ENCODE data around the gene CLIC3. TPM values are rescaled to one million over a fixed set of nuclear protein-coding genes. Genes with fewer than 3 reads are reported as not detected.

The CLIC3 gene
- total RNA-seq, 2 experiments from 2014 or later, result 2.1 to 2.8 TPM

DNA sequence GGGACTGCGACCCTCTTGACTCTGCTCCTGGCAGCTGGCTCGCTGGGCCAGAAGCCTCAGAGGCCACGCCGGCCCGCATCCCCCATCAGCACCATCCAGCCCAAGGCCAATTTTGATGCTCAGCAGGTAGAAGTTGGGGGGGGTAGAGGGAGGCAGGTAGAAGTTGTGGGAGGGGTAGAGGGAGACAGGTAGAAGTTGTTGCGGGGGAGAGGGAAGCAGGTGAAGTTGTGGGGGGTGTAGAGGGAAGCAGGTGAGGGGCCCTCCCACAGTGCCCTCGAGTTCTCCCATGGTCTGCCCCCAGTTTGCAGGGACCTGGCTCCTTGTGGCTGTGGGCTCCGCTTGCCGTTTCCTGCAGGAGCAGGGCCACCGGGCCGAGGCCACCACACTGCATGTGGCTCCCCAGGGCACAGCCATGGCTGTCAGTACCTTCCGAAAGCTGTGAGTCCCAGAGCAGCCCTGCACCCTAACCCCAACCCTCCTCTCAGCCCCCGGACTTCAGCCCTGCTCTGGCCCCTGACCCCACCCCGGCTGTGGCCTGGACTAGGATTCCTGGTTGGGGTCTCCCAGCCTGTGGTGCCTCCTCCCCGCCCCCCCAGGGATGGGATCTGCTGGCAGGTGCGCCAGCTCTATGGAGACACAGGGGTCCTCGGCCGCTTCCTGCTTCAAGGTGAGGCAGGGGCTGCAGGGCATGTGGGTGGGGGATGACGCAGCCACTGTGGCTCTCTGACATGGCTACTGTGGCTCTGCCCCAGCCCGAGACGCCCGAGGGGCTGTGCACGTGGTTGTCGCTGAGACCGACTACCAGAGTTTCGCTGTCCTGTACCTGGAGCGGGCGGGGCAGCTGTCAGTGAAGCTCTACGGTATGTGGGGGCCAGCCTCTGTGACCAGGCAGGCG, 50.8 kb downstream of the CLIC3 start:
- Mint-ChIP-seq H3K4me3 (peak overlapping the region; percentile 78), H3K4me1 (ENCODE audit: low read depth) (peaks cover 10% of the 10 kb centered on the region), H3K9me3 (no peaks in the 10 kb centered on the region), H3K27ac (peak overlapping the region; percentile 59), H3K27me3 (no peaks in the 10 kb centered on the region), H3K36me3 (ENCODE audit: low read depth) (peaks cover 16% of the 10 kb centered on the region)
- H3K36me3 ChIP-seq (ENCODE audit: insufficient read depth, low read length), result peaks cover 26% of the 10 kb centered on the region
- H3K4me1 ChIP-seq (ENCODE audit: insufficient read depth, low read length), result peaks cover 55% of the 10 kb centered on the region
- TF ChIP-seq CTCF (IDR thresholded peaks at IDR 0.05), result no peak
- intact Hi-C loops (cut with DNase I, micrococcal nuclease), result loop anchor here (2.0 to 10.0 kb wide), 2 partner anchors 101 to 155 kb away; partner anchors contain the start of genes AJM1 (in 1 of the 2), PHPT1 (in 1 of the 2) and TMEM141 (in 1 of the 2)
- peak in 1 of 14 experiments; percentile 43 for DNase-seq
- H3K27me3 ChIP-seq (ENCODE audit: control insufficient read depth in 1 of 2, insufficient read depth in 2 of 2, low read length in 2 of 2), result no peaks in the 10 kb centered on the region
- CTCF ChIA-PET, result interaction anchor here (1.3 kb wide), 1 partner anchor 141 kb away, joined by 3 read pairs; the partner anchor contains the start of gene MAN1B1
- POLR2A ChIA-PET, result interaction anchor here (2.1 kb wide), 1 partner anchor 46 kb away, joined by 17 read pairs; the partner anchor contains the start of gene PAXX
- no peaks in the 10 kb centered on the region for H3K9me3 ChIP-seq (ENCODE audit: control insufficient read depth in 1 of 2, insufficient read depth in 1 of 2, low read length in 2 of 2)
- no peak for ATAC-seq (ENCODE audit: poor library complexity)
- no peak overlapping the region for H3K27ac ChIP-seq (ENCODE audit: low read depth in 1 of 2, low read length in 2 of 2)
- H3K4me3 ChIP-seq (ENCODE audit: low read length), result peak overlapping the region; percentile 15

Other genes starting within 250 kb of the CLIC3 start
- not detected for gene LCN6, start 248.0 kb downstream of the CLIC3 start, total RNA-seq
- not detected for gene LCN8, start 238.3 kb downstream of the CLIC3 start, total RNA-seq
- gene LCN15, start 232.1 kb downstream of the CLIC3 start, total RNA-seq, result not detected
- gene TMEM141, start 205.2 kb downstream of the CLIC3 start, total RNA-seq, result 10 to 100 TPM; 14.6 to 17.1 TPM
- gene CCDC183, start 200.2 kb downstream of the CLIC3 start, total RNA-seq, result 1 to 10 TPM; 3.0 to 4.6 TPM
- gene RABL6, start 188.6 kb downstream of the CLIC3 start, total RNA-seq, result 10 to 100 TPM; 46.4 to 48.5 TPM
- gene AJM1, start 154.1 kb downstream of the CLIC3 start, total RNA-seq, result 1 to 10 TPM; 1.1 to 1.2 TPM
- 10 to 100 TPM; 13.6 to 17.8 TPM for gene PHPT1, start 147.2 kb downstream of the CLIC3 start, total RNA-seq
- 1 to 10 TPM; 2.2 to 3.4 TPM for gene MAMDC4, start 144.2 kb downstream of the CLIC3 start, total RNA-seq
- 100 to 1,000 TPM; 215 to 220 TPM for gene EDF1, start 130.3 kb downstream of the CLIC3 start, total RNA-seq
- 10 to 100 TPM; 10.6 to 11.6 TPM for gene TRAF2, start 110.1 kb downstream of the CLIC3 start, total RNA-seq
- gene FBXW5, start 51.8 kb downstream of the CLIC3 start, total RNA-seq, result 10 to 100 TPM; 41.0 to 41.7 TPM
- not detected for gene C8G, start 51.3 kb downstream of the CLIC3 start, total RNA-seq
- 1 to 10 TPM; 1.3 to 1.5 TPM for gene LCN12, start 44.3 kb downstream of the CLIC3 start, total RNA-seq
- gene PTGDS, start 19.1 kb downstream of the CLIC3 start, total RNA-seq, result 10 to 100 TPM; 40.6 to 41.0 TPM
- gene LCNL1, start 13.6 kb downstream of the CLIC3 start, total RNA-seq, result 1 to 10 TPM in 1 of 2 experiments, under 1 TPM in 1; 0.93 to 1.0 TPM
- gene PAXX, start 4.1 kb downstream of the CLIC3 start, total RNA-seq, result 10 to 100 TPM; 67.0 to 67.8 TPM
- gene ABCA2, start 31.7 kb upstream of the CLIC3 start, total RNA-seq, result 10 to 100 TPM; 80.1 to 86.8 TPM
- gene FUT7, start 35.5 kb upstream of the CLIC3 start, total RNA-seq, result 1 to 10 TPM; 1.7 to 1.8 TPM
- 10 to 100 TPM; 15.3 to 16.0 TPM for gene NPDC1, start 49.6 kb upstream of the CLIC3 start, total RNA-seq
- gene ENTPD2, start 57.5 kb upstream of the CLIC3 start, total RNA-seq, result not detected
- under 1 TPM; 0.17 to 0.19 TPM for gene SAPCD2, start 74.0 kb upstream of the CLIC3 start, total RNA-seq
- 1 to 10 TPM; 6.5 to 6.8 TPM for gene UAP1L1, start 80.9 kb upstream of the CLIC3 start, total RNA-seq
- gene MAN1B1, start 90.4 kb upstream of the CLIC3 start, total RNA-seq, result 10 to 100 TPM; 60.9 to 66.9 TPM
- gene DPP7, start 118.2 kb upstream of the CLIC3 start, total RNA-seq, result 100 to 1,000 TPM; 344 to 349 TPM
- not detected for gene GRIN1, start 142.6 kb upstream of the CLIC3 start, total RNA-seq
- gene LRRC26, start 173.5 kb upstream of the CLIC3 start, total RNA-seq, result not detected
- not detected for gene TMEM210, start 175.5 kb upstream of the CLIC3 start, total RNA-seq
- 100 to 1,000 TPM; 144 to 149 TPM for gene ANAPC2, start 192.0 kb upstream of the CLIC3 start, total RNA-seq
- gene SSNA1, start 192.1 kb upstream of the CLIC3 start, total RNA-seq, result 10 to 100 TPM; 30.1 to 30.5 TPM
- 1 to 10 TPM; 6.1 to 8.6 TPM for gene TPRN, start 204.2 kb upstream of the CLIC3 start, total RNA-seq
- 10 to 100 TPM; 18.2 to 18.7 TPM for gene TMEM203, start 209.1 kb upstream of the CLIC3 start, total RNA-seq
- 10 to 100 TPM; 22.8 to 25.3 TPM for gene NDOR1, start 209.1 kb upstream of the CLIC3 start, total RNA-seq
- gene RNF208, start 225.7 kb upstream of the CLIC3 start, total RNA-seq, result under 1 TPM; 0.66 to 0.67 TPM
- under 1 TPM; 0.33 to 0.42 TPM for gene CYSRT1, start 228.6 kb upstream of the CLIC3 start, total RNA-seq
- under 1 TPM in 1 of 2 experiments, not detected in 1; 0.14 TPM for gene RNF224, start 230.9 kb upstream of the CLIC3 start, total RNA-seq
- gene SLC34A3, start 234.3 kb upstream of the CLIC3 start, total RNA-seq, result not detected
- gene TUBB4B, start 244.7 kb upstream of the CLIC3 start, total RNA-seq, result 10 to 100 TPM; 93.8 to 98.2 TPM

Data from CD4-positive, alpha-beta T cell (primary cell).